Measurements from ENCODE around the gene RNF224. TPM values are rescaled to one million over a fixed set of nuclear protein-coding genes. Genes with fewer than 3 reads are reported as not detected.

Gene RNF224
- total and polyA plus RNA-seq, 10 of the 15 experiments (the other 5 are each of a cell fraction or from before 2014, with no cell fraction given) = not detected

- H3K9ac ChIP-seq (ENCODE audit: control insufficient read depth, insufficient read depth, low read length) = no peak overlapping the region
Measured at GRCh38 chr9:137191245-137191644, 36.1 kb upstream of the RNF224 start.

GRCh38 chr9:137191691-137192447 lies 35.4 kb upstream of the RNF224 start:
- ChIA-PET RAD21 (ENCODE audit: unreplicated experiment) (no interaction called here), CTCF (no interaction called here), POLR2A (interaction anchor here (0.6 to 2.8 kb wide), 4 partner anchors 32 to 70 kb away, joined by 3 to 10 read pairs (median 4); partner anchors contain the start of gene CYSRT1), SMC1A (ENCODE audit: uncharacterized antibody, unreplicated experiment) (no interaction called here)
- intact Hi-C loops (cut with micrococcal nuclease; ENCODE audit: unreplicated experiment) (no loop called here), in situ Hi-C loops (cut with MboI) (no loop called here)
- Histone ChIP-seq H3K9ac (ENCODE audit: control insufficient read depth, insufficient read depth, low read length) (no peak overlapping the region), H3K4me3 (no peak overlapping the region), H2AFZ (ENCODE audit: control insufficient read depth, low read depth, low read length) (no peak overlapping the region), H3K36me3 (ENCODE audit: control insufficient read depth in 2 of 2, insufficient read depth in 2 of 2, low read length in 1 of 2) (peaks cover 0 to 7% of the 10 kb centered on the region in 2 experiments; a peak in 3 of 4 replicates), H4K20me1 (ENCODE audit: control insufficient read depth, insufficient read depth) (peaks cover 7% of the 10 kb centered on the region; the same call in 1 of the 2 replicates), H3K27me3 (replicated peaks in 1 of 2; ENCODE audit: control insufficient read depth in 2 of 2, insufficient read depth in 2 of 2, low read length in 1 of 2) (no peaks in the 10 kb centered on the region), H3K9me3 (replicated peaks; ENCODE audit: control insufficient read depth, insufficient read depth, low read length) (no peaks in the 10 kb centered on the region), H3K4me2 (ENCODE audit: control insufficient read depth, insufficient read depth) (no peak overlapping the region), H3K4me1 (ENCODE audit: control insufficient read depth, insufficient read depth, low read length) (peaks cover 16% of the 10 kb centered on the region), H3K79me2 (ENCODE audit: control insufficient read depth, insufficient read depth, low read length) (peaks cover 29% of the 10 kb centered on the region), H3K27ac (ENCODE audit: control insufficient read depth, insufficient read depth) (no peak overlapping the region)
- BruUV-seq (replicated peaks) = no TSS peak
- DNase-seq (ENCODE audit: low read depth, low spot score) (no peak), FAIRE-seq (no peak), ATAC-seq (no peak)
- 82% methylated on average over 22 of the region's 22 CpGs for WGBS (ENCODE audit: insufficient coverage, insufficient replicate concordance, low lambda C conversion rate, missing lambda C conversion rate)
- no peak for TF ChIP-seq HCFC1 (IDR thresholded peaks at IDR 0.05; ENCODE audit: low read length)
- TF ChIP-seq ZBTB33 (IDR thresholded peaks at IDR 0.05) = no peak
- TF ChIP-seq HDGF (IDR thresholded peaks at IDR 0.05) = no peak
- TF ChIP-seq ETV6 (conservative IDR thresholded peaks at IDR 0.05 in 1 of 2, IDR thresholded peaks at IDR 0.05 in 1 of 2; ENCODE audit: borderline replicate concordance in 1 of 2, low read depth in 1 of 2) = no peak

More at GRCh38 chr9:137191245-137191644, 36.1 kb upstream of the RNF224 start:
- CTCF ChIA-PET = interaction anchor here (0.9 kb wide), 1 partner anchor 68 kb away, joined by 5 read pairs; no protein-coding TSS in a partner anchor
- H3K4me1 ChIP-seq (ENCODE audit: control insufficient read depth, insufficient read depth, low read length) = peaks cover 22% of the 10 kb centered on the region
- no peak overlapping the region for H3K27ac ChIP-seq (ENCODE audit: control insufficient read depth, insufficient read depth)
- H2AFZ ChIP-seq (ENCODE audit: control insufficient read depth, low read depth, low read length) = no peak overlapping the region
- 67% methylated on average over 3 of the region's 3 CpGs for WGBS (ENCODE audit: insufficient coverage, insufficient replicate concordance, low lambda C conversion rate, missing lambda C conversion rate)
- no peak for DNase-seq (ENCODE audit: low read depth, low spot score)
- peaks cover 0 to 7% of the 10 kb centered on the region in 2 experiments; a peak in 3 of 4 replicates for H3K36me3 ChIP-seq (ENCODE audit: control insufficient read depth in 2 of 2, insufficient read depth in 2 of 2, low read length in 1 of 2)
- no peak overlapping the region for H3K4me2 ChIP-seq (ENCODE audit: control insufficient read depth, insufficient read depth)
- peaks cover 7% of the 10 kb centered on the region; the same call in 1 of the 2 replicates for H4K20me1 ChIP-seq (ENCODE audit: control insufficient read depth, insufficient read depth)
- peaks cover 33% of the 10 kb centered on the region for H3K79me2 ChIP-seq (ENCODE audit: control insufficient read depth, insufficient read depth, low read length)
- H3K9me3 ChIP-seq (replicated peaks; ENCODE audit: control insufficient read depth, insufficient read depth, low read length) = no peaks in the 10 kb centered on the region
- no peak for FAIRE-seq
- no peak for ATAC-seq
- BruUV-seq (replicated peaks) = no TSS peak
- no peaks in the 10 kb centered on the region for H3K27me3 ChIP-seq (replicated peaks in 1 of 2; ENCODE audit: control insufficient read depth in 2 of 2, insufficient read depth in 2 of 2, low read length in 1 of 2)
- RAD21 ChIA-PET (ENCODE audit: unreplicated experiment) = no interaction called here
- SMC1A ChIA-PET (ENCODE audit: uncharacterized antibody, unreplicated experiment) = no interaction called here
- in situ Hi-C loops (cut with MboI) = no loop called here
- no peak for TF ChIP-seq MTA3 (IDR thresholded peaks at IDR 0.05; ENCODE audit: borderline replicate concordance, low read length)
- peak; percentile 38; the same call in 1 of the 2 replicates for TF ChIP-seq POLR2A (IDR thresholded peaks at IDR 0.05; ENCODE audit: low read depth, low read length)
- TF ChIP-seq WRNIP1 (IDR thresholded peaks at IDR 0.05; ENCODE audit: borderline replicate concordance, low read depth, low read length) = no peak
- TF ChIP-seq CBFB (IDR thresholded peaks at IDR 0.05; ENCODE audit: low read depth) = no peak
- POLR2A ChIA-PET = interaction anchor here (0.6 kb wide), 1 partner anchor 70 kb away, joined by 3 read pairs; no protein-coding TSS in a partner anchor
- intact Hi-C loops (cut with micrococcal nuclease; ENCODE audit: unreplicated experiment) = no loop called here
- no peak overlapping the region for H3K4me3 ChIP-seq

All from GM12878 (cell line).